SK-N-MC (cell line): ENCODE results near the gene CACFD1.

Source experiments
- DNase-seq: peaks from one replicate; pipeline ENCODE4 v3.0.0-alpha.2; 2011; ENCODE audit warnings: low read depth, low spot score
- H3K27ac ChIP-seq: fragments of 200-600 bp; sonication (generic); 2 replicates; pipeline ENCODE4 v1.5.1; 2016; ENCODE audit warnings: mixed run types
- H3K36me3 ChIP-seq: fragments of 200-600 bp; sonication (generic); 2 replicates; pipeline ENCODE4 v1.6.1; 2017; ENCODE audit warnings: antibody characterized with exemption, low read length, mixed read lengths; ENCODE audit not compliant: insufficient read depth
- H3K4me3 ChIP-seq: fragments of 200-600 bp; sonication (generic); 2 replicates; pipeline ENCODE4 v1.5.1; 2016
- H3K9ac ChIP-seq: fragments of 200-600 bp; sonication (generic); 2 replicates; pipeline ENCODE4 v1.8.0; 2017; ENCODE audit warnings: mixed run types, mixed read lengths; ENCODE audit not compliant: insufficient read length
- H3K9me3 ChIP-seq: fragments of 200-600 bp; sonication (generic); 2 replicates; pipeline ENCODE4 v1.6.1; 2017; ENCODE audit warnings: low read depth, mild to moderate bottlenecking, antibody characterized with exemption, low read length, moderate library complexity, mixed read lengths
- EZH2 ChIP-seq: fragments of 200-600 bp; sonication (generic); IDR thresholded peaks from one replicate; pipeline ENCODE4 v1.6.1; 2017; ENCODE audit warnings: antibody characterized with exemption
- FOXP2 ChIP-seq: optimal IDR thresholded peaks from 2 replicates; pipeline ENCODE3; 2011; ENCODE audit warnings: mild to moderate bottlenecking, moderate library complexity; ENCODE audit not compliant: insufficient read depth; ENCODE audit errors: extremely low read length, control extremely low read depth
- POLR2AphosphoS5 ChIP-seq: IDR thresholded peaks from 2 replicates; pipeline ENCODE4 v1.6.1; 2012; ENCODE audit warnings: mild to moderate bottlenecking, low read depth, low read length, borderline replicate concordance

CACFD1 gene

DNA sequence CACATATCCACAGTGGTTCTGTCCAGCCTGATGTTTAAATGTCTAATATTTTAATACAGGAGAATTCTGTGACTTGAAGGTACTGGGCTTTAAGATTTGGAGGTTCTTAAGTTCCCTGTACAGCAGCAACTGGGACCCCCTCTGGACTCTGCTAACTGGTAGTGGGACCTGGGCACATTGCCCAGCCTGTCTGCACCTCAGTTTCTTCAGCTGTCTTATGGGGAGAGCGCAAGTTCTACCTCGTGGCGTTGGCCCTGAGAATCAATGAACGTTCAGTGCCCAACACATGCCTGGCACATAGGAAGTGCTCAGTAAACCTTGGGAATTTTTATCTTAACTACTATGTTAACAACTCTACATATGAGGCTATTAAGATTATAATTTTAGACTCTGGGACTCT is 17.7 kb downstream of the CACFD1 start:
- TF ChIP-seq EZH2 = no peak
- TF ChIP-seq FOXP2 = no peak
- no peak for TF ChIP-seq POLR2AphosphoS5
- Histone ChIP-seq H3K36me3 (no peaks in the 10 kb centered on the region), H3K4me3 (no peak overlapping the region), H3K9me3 (no peaks in the 10 kb centered on the region), H3K9ac (no peak overlapping the region), H3K27ac (no peak overlapping the region)
- no peak for DNase-seq

DNA sequence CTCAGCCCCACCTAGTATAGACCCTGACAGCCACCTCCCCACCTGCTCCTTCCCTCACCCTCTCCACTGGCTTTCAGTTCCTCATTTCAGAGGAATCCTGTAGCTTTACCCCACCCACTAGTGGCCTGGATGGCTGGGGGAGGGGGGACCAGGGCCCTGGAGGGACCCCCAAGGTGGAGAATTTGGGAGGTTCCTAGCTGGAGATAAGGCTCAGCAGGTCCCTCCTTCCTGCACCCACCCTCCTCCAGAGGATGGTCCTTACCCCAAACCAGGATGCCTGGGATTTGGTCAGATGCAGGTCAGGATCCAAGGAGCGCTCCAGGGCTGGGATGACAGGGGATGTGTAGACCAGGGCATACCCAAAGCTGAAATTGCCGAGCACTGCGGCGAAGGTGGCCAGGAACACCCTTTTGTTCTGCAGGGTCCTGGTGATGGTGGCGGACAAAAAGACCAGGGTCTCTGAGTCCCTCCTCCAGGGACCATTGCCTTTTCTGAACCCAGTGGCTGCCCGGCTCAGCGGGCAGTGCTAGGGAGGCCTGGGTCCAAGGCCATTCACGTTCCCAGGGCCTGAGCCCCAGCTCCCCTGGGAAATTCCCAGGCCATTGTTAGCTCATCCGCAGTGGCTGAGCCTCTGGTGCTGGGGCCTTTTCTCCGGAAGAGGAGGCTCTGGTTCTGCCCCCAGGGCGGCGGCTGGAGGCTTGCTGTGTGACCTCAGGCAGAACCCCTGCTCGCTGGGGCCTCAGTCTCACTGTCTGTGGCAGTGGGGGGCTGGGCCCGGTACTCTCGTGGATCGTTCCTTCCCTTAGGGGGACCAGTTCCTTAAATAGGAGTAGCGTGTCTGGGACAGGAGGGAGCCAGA is 18.4 kb downstream of the CACFD1 start:
- Histone ChIP-seq H3K4me3 (peak overlapping the region; percentile 71), H3K9ac (no peak overlapping the region), H3K36me3 (no peaks in the 10 kb centered on the region), H3K9me3 (no peaks in the 10 kb centered on the region), H3K27ac (no peak overlapping the region)
- TF ChIP-seq EZH2 = no peak
- TF ChIP-seq FOXP2 = no peak
- no peak for TF ChIP-seq POLR2AphosphoS5
- no peak for DNase-seq

DNA sequence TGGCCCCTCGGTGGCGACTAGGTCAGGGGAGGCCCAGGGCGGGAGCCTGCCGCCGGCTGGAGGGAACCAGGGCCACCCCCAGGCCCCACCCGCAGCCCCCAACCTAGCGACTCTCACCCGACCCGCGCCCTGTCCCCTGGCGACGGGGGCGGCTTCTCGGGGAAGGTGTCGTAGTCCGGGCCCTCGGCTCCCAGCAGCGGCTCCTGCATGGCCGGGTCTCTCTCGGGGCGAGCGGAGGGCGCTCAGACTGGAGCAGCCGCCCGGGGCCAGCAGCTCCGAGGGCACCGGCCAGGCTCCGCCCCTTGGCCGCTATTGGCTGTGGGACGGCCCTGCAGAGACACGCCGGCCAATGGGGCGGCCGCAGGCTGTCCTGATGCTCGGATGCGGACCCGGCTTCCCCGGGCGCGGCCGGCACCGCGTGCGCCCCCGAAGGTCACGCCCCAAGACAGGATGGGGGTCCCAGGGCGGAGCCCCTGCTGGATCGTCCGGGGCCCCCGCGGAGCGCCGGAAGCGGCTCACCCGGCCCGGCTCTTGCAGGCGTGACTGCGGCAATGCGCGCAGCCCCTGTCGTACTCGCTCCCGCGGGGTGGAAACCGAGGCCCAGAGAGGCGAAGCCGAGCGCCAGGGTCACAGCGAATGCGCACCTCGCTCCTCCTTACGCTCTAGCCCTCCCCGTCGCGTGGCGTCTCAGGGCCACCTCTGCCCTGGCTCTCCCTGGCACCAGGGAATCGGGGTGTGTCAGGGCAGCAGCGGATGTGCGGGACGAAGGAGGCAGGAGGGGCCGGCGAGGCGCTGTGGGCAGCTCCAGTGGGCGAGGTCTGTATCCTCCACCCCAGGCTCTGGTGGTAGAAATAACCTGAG is 19.3 kb downstream of the CACFD1 start, which contains the start of gene SLC2A6:
TSS of gene SLC2A6 (minus strand) at position 249 of the 861 bp plus-strand sequence. CDS start at position 209, 40 bp downstream.
- Histone ChIP-seq H3K9ac (no peak within 1 kb of the TSS), H3K9me3 (no peaks in the 10 kb centered on the region), H3K27ac (no peak within 1 kb of the TSS), H3K4me3 (peak within 1 kb of the TSS; percentile 71), H3K36me3 (no peaks in the 10 kb centered on the region)
- DNase-seq = no peak
- TF ChIP-seq EZH2 (no peak), POLR2AphosphoS5 (no peak; the same call in 1 of the 2 replicates), FOXP2 (no peak)

DNA sequence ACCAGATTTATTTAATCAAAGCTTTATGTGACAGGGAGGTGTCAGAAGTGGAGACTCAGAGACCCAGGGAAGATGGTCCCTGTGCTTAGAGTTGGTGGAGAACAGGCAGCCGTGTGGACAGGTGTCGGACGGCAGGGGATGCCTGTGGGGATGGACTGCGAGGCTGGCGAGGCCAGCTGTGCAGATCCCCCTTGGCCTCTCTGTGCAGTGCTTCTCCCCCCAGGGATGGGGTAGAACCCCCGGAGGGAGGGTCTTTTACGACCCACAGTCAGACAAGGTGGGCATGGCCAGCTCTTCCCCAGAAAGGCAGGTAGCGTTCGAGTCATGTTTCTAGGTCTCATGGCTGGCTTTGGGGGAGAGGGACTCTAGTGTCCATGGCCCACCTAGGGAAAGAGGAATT is 23.8 kb downstream of the CACFD1 start:
- H3K9me3 ChIP-seq = no peaks in the 10 kb centered on the region
- H3K36me3 ChIP-seq = no peaks in the 10 kb centered on the region
- no peak overlapping the region for H3K27ac ChIP-seq
- no peak overlapping the region for H3K4me3 ChIP-seq
- H3K9ac ChIP-seq = no peak overlapping the region
- no peak for DNase-seq
- no peak for TF ChIP-seq EZH2
- TF ChIP-seq POLR2AphosphoS5 = no peak
- no peak for TF ChIP-seq FOXP2

DNA sequence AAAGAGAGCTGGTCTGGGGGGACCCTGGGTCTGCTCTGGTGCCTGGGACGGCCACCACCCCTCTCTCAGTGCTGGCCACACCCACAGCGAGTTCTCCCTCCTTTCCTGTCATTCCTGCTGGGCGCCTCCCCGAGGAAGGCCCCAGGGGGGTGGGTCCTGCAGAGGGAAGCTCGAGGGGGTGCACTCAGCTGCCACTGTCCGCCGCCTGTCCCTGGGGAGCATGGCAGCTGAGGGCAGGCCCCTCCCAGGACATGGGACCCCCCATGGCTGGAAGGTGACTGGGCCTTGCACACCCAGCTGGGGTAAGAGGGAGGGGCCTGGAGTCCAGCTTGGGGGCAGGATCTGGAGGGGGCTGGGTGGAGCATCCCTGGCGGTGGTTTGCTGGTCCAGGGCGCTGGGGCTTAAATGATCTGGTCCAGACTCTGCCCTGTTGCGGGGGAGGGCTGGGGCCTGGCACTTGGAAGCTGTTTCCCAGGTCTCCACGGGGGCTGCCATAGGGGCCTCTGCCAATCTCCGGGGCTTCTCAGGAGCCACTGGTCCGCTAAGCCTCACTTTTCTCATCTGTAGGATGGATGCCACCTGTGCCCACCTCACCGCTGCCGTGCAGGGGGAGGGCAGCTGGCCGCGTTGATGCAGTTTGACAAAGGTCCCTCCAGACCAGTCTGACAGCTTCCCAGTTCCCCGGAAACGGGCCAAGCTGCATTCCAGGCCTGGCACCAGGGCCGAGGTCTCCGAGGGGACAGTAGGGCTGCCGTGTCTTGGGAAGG is 25.1 kb downstream of the CACFD1 start:
- no peak for DNase-seq
- no peaks in the 10 kb centered on the region for H3K9me3 ChIP-seq
- no peak overlapping the region for H3K4me3 ChIP-seq
- TF ChIP-seq EZH2 (no peak), POLR2AphosphoS5 (no peak), FOXP2 (no peak)
- no peak overlapping the region for H3K9ac ChIP-seq
- H3K27ac ChIP-seq = no peak overlapping the region
- H3K36me3 ChIP-seq = no peaks in the 10 kb centered on the region

DNA sequence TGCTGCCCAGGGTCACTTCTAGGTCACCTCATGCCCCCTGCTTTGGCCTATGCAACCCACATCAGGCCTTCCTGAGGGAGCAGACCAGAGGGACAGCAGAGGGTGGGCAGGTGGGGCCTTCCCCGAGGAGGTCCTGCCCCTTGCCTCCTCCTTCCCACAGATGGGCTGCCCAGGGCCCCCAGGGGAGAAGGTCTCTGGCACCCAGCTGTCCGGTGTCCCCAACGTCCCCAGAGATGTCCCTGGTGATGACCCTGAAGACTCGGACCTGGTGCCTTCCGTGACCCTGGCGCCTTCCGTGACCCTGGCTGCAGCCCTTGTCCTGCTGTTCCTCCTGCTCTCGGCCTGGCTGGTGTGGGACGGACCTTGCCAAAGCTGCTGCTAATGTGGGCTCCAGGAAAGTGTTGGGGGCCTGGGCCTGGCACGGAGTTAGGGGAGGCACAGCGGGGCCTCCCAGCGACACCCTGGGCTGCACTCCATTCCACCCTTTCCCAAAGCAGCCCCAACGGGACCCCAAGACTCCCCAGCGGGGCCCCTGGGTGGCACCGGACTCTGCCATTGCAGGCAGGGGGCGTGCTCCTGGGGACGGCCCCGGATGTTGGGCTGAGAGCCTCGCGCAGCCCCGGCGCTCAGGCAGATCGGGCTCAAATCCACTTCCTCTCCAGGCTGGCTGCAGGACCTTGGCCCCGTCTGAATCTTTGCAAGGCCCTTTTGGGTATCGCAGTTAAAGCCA is 25.9 kb downstream of the CACFD1 start:
- H3K4me3 ChIP-seq = no peak overlapping the region

DNA sequence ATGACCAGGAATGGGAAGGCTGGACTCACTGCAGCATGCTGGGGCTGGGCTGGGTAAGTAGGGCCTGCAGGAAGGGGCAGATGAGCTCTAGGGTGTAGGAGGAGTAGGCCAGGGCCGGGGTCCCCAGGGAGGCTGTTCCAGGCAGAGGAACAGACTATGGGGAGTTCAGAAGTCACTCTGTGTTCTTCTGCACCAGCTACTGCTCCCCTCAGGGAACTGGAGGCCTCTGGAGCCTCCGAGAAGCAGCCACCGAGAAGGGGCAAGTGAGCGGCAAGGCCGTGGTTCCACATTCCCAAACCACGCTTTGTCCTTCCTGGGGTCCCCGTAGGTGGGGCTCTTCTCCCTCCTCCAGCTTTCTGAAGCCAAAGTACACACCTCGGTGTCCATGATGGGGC is 27.6 kb downstream of the CACFD1 start:
- Histone ChIP-seq H3K4me3 (no peak overlapping the region), H3K9me3 (no peaks in the 10 kb centered on the region), H3K36me3 (no peaks in the 10 kb centered on the region), H3K9ac (no peak overlapping the region), H3K27ac (no peak overlapping the region)
- no peak for TF ChIP-seq POLR2AphosphoS5
- TF ChIP-seq FOXP2 = no peak
- no peak for TF ChIP-seq EZH2
- no peak for DNase-seq

More for the DNA sequence above, 25.9 kb downstream of the CACFD1 start:
- Histone ChIP-seq H3K9me3 (no peaks in the 10 kb centered on the region), H3K36me3 (no peaks in the 10 kb centered on the region), H3K27ac (no peak overlapping the region), H3K9ac (no peak overlapping the region)
- TF ChIP-seq EZH2 (no peak), POLR2AphosphoS5 (no peak), FOXP2 (no peak)
- no peak for DNase-seq
